ENCODE data around the gene IL4I1.
A peak's percentile ranks its signal among the peaks of the same experiment; 100 is the strongest.

DNA sequence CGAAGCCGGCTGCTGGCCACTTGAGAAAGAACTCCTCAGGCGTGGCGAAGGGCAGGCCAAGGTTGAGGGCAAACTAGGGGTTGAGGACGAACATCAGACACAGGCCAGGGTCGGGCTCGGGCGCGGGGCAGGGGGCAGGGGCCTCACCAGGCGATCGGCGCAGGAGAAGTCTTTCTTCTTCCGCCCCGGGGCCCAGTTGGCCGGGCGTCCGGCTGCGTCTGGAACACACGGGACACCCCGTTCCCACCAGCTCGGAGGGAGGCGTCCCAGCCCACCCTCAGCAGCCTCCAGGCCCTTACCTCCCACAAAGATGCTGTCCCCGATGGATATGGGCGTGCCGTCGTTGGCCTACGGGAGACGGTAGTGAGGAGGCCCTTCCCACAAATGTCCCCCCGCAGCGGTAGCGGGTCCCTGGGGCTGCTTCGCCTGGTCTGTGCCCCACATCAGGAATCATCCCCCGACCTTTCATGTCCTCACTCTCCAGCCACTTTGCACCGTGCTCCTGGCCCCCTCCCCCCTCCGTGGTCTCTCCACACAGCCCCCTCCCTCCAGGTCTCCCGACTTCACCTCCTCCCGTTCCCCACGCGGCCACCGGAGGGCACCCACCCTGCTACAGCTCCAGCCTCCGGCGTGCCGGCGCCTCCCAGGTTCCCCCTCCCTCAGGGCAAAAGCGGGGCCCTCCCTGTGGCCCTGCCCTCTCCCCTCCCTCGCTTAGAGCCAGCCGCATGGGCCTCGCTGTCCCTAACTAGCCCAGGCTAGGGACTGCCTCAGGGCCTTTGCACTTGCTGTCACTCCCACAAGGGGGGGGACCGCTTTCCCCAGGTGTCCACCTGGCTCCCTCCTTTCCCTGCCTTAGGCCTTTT lies 34.1 kb downstream of the IL4I1 start:
- TF ChIP-seq CTCF (conservative IDR thresholded peaks at IDR 0.05; ENCODE audit: low read length), result peak; percentile 52
- TF ChIP-seq EZH2phosphoT487 (IDR thresholded peaks at IDR 0.05; ENCODE audit: borderline replicate concordance), result no peak
